ENCODE measurements around the gene C1orf87. TPM values are rescaled to one million over a fixed set of nuclear protein-coding genes. Genes with fewer than 3 reads are reported as not detected.

C1orf87 gene
- total RNA-seq, 1 experiment from 2014 or later = 0.33 TPM

DNA sequence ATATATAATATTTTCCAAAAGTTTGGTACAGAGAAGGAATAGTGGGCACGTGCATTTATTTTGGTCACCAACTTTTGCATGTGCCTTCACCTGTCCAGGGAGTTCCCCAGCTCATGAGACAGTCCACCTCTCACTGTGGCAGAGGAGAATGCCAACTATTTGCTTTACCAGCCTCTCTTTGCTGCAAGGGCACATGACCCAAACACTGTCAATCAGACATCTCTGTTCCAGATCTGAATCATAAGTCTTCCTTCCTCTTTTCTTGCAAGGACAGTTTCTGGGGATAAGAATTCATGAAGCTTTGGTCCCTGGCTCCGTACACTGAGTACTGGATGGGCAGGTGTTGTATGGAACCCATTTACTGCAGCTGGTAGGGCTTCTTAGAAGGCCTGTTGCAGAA lies 38.6 kb downstream of the C1orf87 start:
- no peak overlapping the region for H3T11ph ChIP-seq (ENCODE audit: low read length)
- no peak overlapping the region for H3K56ac ChIP-seq (ENCODE audit: insufficient read length, low read depth, low read length)
- no peaks in the 10 kb centered on the region for H3K4me1 Mint-ChIP-seq
- no peak overlapping the region for H3K9ac ChIP-seq (ENCODE audit: extremely low read depth, insufficient read length, low read length)
- no peak overlapping the region for H3K27ac Mint-ChIP-seq
- H3K27ac ChIP-seq (ENCODE audit: insufficient read length, low read depth, low read length) = no peak overlapping the region
- no peak overlapping the region for H3K4ac ChIP-seq (ENCODE audit: low read depth, low read length)
- no peaks in the 10 kb centered on the region for H3K36me3 Mint-ChIP-seq (ENCODE audit: insufficient read depth in 1 of 3, low read depth in 3 of 3)
- H2BK20ac ChIP-seq (ENCODE audit: low read depth, low read length, poor library complexity, severe bottlenecking) = no peak overlapping the region
- H3K79me1 ChIP-seq (ENCODE audit: insufficient read depth, low read depth, low read length, poor library complexity, severe bottlenecking) = no peaks in the 10 kb centered on the region
- H3K23me2 ChIP-seq (ENCODE audit: insufficient read length, low read depth, low read length, poor library complexity, severe bottlenecking) = no peaks in the 10 kb centered on the region
- H3K4me1 ChIP-seq (ENCODE audit: insufficient read depth, low read length) = no peaks in the 10 kb centered on the region
- no peak overlapping the region for H2AFZ ChIP-seq (ENCODE audit: low read length)
- no peak overlapping the region for H3K4me2 ChIP-seq (ENCODE audit: insufficient read depth, insufficient read length, low read length)
- no peaks in the 10 kb centered on the region for H3K27me3 Mint-ChIP-seq (ENCODE audit: low read depth)
- WGBS (ENCODE audit: extremely low coverage, insufficient read length, low lambda C conversion rate) = no CpG with 5 or more reads among the region's 2 CpGs
- no peak overlapping the region for H3K4me3 Mint-ChIP-seq
- H2BK120ac ChIP-seq (ENCODE audit: low read depth, low read length, poor library complexity, severe bottlenecking) = no peak overlapping the region
- H4K5ac ChIP-seq (ENCODE audit: insufficient read length, low read depth, low read length) = no peak overlapping the region
- no peaks in the 10 kb centered on the region for H3K9me3 ChIP-seq (ENCODE audit: control insufficient read depth, low read depth, low read length)
- TF ChIP-seq, protein P1, sequence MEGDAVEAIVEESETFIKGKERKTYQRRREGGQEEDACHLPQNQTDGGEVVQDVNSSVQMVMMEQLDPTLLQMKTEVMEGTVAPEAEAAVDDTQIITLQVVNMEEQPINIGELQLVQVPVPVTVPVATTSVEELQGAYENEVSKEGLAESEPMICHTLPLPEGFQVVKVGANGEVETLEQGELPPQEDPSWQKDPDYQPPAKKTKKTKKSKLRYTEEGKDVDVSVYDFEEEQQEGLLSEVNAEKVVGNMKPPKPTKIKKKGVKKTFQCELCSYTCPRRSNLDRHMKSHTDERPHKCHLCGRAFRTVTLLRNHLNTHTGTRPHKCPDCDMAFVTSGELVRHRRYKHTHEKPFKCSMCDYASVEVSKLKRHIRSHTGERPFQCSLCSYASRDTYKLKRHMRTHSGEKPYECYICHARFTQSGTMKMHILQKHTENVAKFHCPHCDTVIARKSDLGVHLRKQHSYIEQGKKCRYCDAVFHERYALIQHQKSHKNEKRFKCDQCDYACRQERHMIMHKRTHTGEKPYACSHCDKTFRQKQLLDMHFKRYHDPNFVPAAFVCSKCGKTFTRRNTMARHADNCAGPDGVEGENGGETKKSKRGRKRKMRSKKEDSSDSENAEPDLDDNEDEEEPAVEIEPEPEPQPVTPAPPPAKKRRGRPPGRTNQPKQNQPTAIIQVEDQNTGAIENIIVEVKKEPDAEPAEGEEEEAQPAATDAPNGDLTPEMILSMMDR (conservative IDR thresholded peaks at IDR 0.05) = no peak
- no peak overlapping the region for H2BK15ac ChIP-seq (ENCODE audit: low read depth, low read length)
- H3K18ac ChIP-seq (ENCODE audit: insufficient read length, low read depth, low read length) = no peak overlapping the region
- no peak overlapping the region for H4K8ac ChIP-seq (replicated peaks; ENCODE audit: insufficient read length, low read depth, low read length)
- H3K14ac ChIP-seq (ENCODE audit: insufficient read depth, low read length) = no peak overlapping the region
- no peak overlapping the region for H2BK5ac ChIP-seq (ENCODE audit: insufficient read length, low read length)
- DNase-seq = no peak
- no peaks in the 10 kb centered on the region for H3K9me3 Mint-ChIP-seq
- H3K79me2 ChIP-seq (ENCODE audit: insufficient read depth, low read length) = no peaks in the 10 kb centered on the region
- H4K20me1 ChIP-seq (ENCODE audit: control insufficient read depth, insufficient read depth, insufficient read length) = no peaks in the 10 kb centered on the region
- H4K91ac ChIP-seq (ENCODE audit: insufficient read length, low read depth, low read length) = no peak overlapping the region
- H2BK12ac ChIP-seq (ENCODE audit: insufficient read length, low read depth, low read length) = no peak overlapping the region
- H3K27me3 ChIP-seq (ENCODE audit: insufficient read depth, low read length) = no peaks in the 10 kb centered on the region
- H3K23ac ChIP-seq (ENCODE audit: insufficient read length, low read depth, low read length) = no peak overlapping the region
- H2AK5ac ChIP-seq (ENCODE audit: insufficient read length, low read length) = no peak overlapping the region
